Hepatocyte (in vitro differentiated cells): Measurements from ENCODE around the gene MAG. TPM values are rescaled to one million over a fixed set of nuclear protein-coding genes. Genes with fewer than 3 reads are reported as not detected.

Source experiments
- DNase-seq: peaks from one replicate; pipeline ENCODE4 v3.0.0-alpha.2; 2016; ENCODE audit warnings: low spot score
- H2AFZ ChIP-seq: fragments of 200-600 bp; sonication (generic); 2 replicates; pipeline ENCODE4 v1.6.0; 2016; ENCODE audit warnings: antibody characterized with exemption, mild to moderate bottlenecking
- H3K27ac ChIP-seq: fragments of 200-600 bp; sonication (generic); 2 replicates; pipeline ENCODE4 v1.5.1; 2016; ENCODE audit warnings: mild to moderate bottlenecking
- H3K27me3 ChIP-seq: fragments of 200-600 bp; sonication (generic); 2 replicates; pipeline ENCODE4 v1.6.1; 2016
- H3K36me3 ChIP-seq: fragments of 200-600 bp; sonication (generic); replicated peaks from 2 replicates; pipeline ENCODE4 v1.5.1; 2016; ENCODE audit warnings: low read depth; ENCODE audit not compliant: insufficient read depth
- H3K4me1 ChIP-seq: fragments of 200-600 bp; sonication (generic); 2 replicates; pipeline ENCODE4 v1.5.1; 2016; ENCODE audit warnings: mild to moderate bottlenecking, moderate library complexity; ENCODE audit not compliant: insufficient read depth
- H3K4me2 ChIP-seq: fragments of 200-600 bp; sonication (generic); 2 replicates; pipeline ENCODE4 v1.6.0; 2016
- H3K4me3 ChIP-seq: fragments of 200-600 bp; sonication (generic); 2 replicates; pipeline ENCODE4 v1.5.1; 2016; ENCODE audit warnings: mild to moderate bottlenecking
- H3K79me2 ChIP-seq: fragments of 200-600 bp; sonication (generic); 2 replicates; pipeline ENCODE4 v1.6.0; 2017; ENCODE audit warnings: mild to moderate bottlenecking
- H3K9me2 ChIP-seq: fragments of 200-600 bp; sonication (generic); replicated peaks from 2 replicates; pipeline ENCODE4 v1.6.0; 2017; ENCODE audit warnings: mild to moderate bottlenecking; ENCODE audit not compliant: insufficient read depth
- H3K9me3 ChIP-seq: fragments of 200-600 bp; sonication (generic); 2 replicates; pipeline ENCODE4 v1.5.1; 2016; ENCODE audit warnings: low read depth, mild to moderate bottlenecking
- H4K20me1 ChIP-seq: fragments of 200-600 bp; sonication (generic); 2 replicates; pipeline ENCODE4 v1.6.0; 2016; ENCODE audit warnings: mild to moderate bottlenecking; ENCODE audit not compliant: insufficient read depth, poor library complexity, severe bottlenecking
- EZH2 ChIP-seq: fragments of 200-600 bp; sonication (generic); IDR thresholded peaks from 2 replicates; pipeline ENCODE4 v1.6.1; 2016; ENCODE audit warnings: antibody characterized with exemption, mild to moderate bottlenecking, borderline replicate concordance
- EZH2phosphoT487 ChIP-seq: fragments of 200-600 bp; sonication (generic); IDR thresholded peaks from one replicate; pipeline ENCODE4 v1.6.1; 2018; ENCODE audit warnings: antibody characterized with exemption, mild to moderate bottlenecking, low read depth, moderate library complexity; ENCODE audit not compliant: unreplicated experiment, severe bottlenecking
- WGBS: methylation state at CpG from one replicate; pipeline ENCODE4 v1.1.6; 2016; ENCODE audit warnings: low lambda C conversion rate; ENCODE audit errors: missing lambda C conversion rate; 5-methylcytosine and 5-hydroxymethylcytosine counted together
- polyA plus RNA-seq: library from polyadenylated mRNA; unstranded; fragments of >200 nt; fragmentation: Nextera tagmentation; extraction: Ambion mirVana; gene quantifications from 2 replicates; pipeline ENCODE4 v1.2.1, GENCODE V29; 2016
- total RNA-seq: library from RNA; depleted of rRNA; stranded (reverse); fragments of >200 nt; gene quantifications from 2 replicates; pipeline ENCODE4 v1.2.3, GENCODE V29; 2014
- TF ChIP-seq, protein P1 (sequence below): fragments of 200-600 bp; sonication (generic); IDR thresholded peaks from 2 replicates; pipeline ENCODE4 v1.5.1; 2016; ENCODE audit warnings: antibody characterized with exemption, mild to moderate bottlenecking; ENCODE audit not compliant: poor library complexity

MAG gene
- total and polyA plus RNA-seq, 2 experiments from 2014 or later = 0.47 TPM; not detected in 1

DNA sequence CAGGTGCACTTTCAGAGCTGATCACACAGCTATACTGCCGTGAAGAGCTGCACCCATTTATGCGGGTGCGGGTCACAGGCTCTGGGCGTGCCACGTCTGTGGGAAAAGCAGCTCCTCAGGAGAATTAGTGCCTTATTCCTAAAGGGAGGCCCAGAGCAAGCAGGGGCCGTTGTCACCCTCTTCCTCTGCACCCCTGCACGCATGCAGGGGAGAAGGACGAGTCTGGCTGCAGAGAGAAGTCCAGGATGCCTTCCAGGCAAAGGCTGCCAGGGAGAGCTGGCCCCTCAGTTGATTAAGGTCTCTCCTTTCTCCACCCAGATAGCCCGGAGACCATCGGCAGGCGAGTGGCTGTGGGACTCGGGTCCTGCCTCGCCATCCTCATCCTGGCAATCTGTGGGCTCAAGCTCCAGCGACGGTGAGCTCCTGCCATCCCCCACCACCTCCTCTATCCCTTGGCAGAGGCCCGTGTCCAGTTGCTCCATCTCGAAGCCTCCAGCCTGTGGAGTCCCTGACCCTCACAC lies 52.6 kb downstream of the MAG start:
- Histone ChIP-seq H3K9me3 (no peaks in the 10 kb centered on the region), H3K79me2 (no peaks in the 10 kb centered on the region), H3K4me1 (no peaks in the 10 kb centered on the region), H3K9me2 (no peaks in the 10 kb centered on the region), H3K27me3 (no peaks in the 10 kb centered on the region), H2AFZ (no peak overlapping the region), H3K4me3 (no peak overlapping the region), H3K4me2 (no peak overlapping the region), H4K20me1 (no peaks in the 10 kb centered on the region), H3K27ac (no peak overlapping the region), H3K36me3 (no peaks in the 10 kb centered on the region)
- WGBS = 86% methylated on average over 17 of the region's 17 CpGs
- TF ChIP-seq, protein P1, sequence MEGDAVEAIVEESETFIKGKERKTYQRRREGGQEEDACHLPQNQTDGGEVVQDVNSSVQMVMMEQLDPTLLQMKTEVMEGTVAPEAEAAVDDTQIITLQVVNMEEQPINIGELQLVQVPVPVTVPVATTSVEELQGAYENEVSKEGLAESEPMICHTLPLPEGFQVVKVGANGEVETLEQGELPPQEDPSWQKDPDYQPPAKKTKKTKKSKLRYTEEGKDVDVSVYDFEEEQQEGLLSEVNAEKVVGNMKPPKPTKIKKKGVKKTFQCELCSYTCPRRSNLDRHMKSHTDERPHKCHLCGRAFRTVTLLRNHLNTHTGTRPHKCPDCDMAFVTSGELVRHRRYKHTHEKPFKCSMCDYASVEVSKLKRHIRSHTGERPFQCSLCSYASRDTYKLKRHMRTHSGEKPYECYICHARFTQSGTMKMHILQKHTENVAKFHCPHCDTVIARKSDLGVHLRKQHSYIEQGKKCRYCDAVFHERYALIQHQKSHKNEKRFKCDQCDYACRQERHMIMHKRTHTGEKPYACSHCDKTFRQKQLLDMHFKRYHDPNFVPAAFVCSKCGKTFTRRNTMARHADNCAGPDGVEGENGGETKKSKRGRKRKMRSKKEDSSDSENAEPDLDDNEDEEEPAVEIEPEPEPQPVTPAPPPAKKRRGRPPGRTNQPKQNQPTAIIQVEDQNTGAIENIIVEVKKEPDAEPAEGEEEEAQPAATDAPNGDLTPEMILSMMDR = no peak
- no peak for TF ChIP-seq EZH2
- TF ChIP-seq EZH2phosphoT487 = no peak
- DNase-seq = no peak

DNA sequence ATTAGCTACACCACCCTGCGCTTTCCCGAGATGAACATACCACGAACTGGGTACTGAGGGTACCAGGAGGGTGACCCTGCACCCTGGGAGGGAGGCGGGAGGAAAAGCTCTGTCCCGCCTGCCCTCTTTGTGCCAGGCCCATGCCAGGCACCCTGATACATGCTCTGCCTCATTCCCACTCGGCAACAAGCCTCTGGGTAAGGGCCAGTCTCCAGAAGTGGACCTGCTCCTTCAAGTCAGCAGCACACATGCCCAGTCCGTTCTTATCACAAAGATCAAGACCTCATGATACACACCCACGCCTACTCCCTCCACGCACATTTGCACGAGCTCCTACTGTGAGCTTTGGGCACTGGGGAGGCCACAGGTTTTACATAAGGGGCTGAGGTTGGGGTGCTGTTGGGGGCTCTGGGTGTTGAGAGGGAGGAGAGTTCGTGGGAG lies 53.7 kb downstream of the MAG start:
- no peak for DNase-seq
- Histone ChIP-seq H3K9me2 (no peaks in the 10 kb centered on the region), H3K4me1 (no peaks in the 10 kb centered on the region), H3K4me2 (no peak overlapping the region), H3K79me2 (no peaks in the 10 kb centered on the region), H3K36me3 (no peaks in the 10 kb centered on the region), H3K27me3 (no peaks in the 10 kb centered on the region), H3K9me3 (no peaks in the 10 kb centered on the region), H3K4me3 (no peak overlapping the region), H2AFZ (no peak overlapping the region), H3K27ac (no peak overlapping the region), H4K20me1 (no peaks in the 10 kb centered on the region)
- TF ChIP-seq, protein P1 = no peak
- WGBS = 87% methylated on average over 11 of the region's 11 CpGs

DNA sequence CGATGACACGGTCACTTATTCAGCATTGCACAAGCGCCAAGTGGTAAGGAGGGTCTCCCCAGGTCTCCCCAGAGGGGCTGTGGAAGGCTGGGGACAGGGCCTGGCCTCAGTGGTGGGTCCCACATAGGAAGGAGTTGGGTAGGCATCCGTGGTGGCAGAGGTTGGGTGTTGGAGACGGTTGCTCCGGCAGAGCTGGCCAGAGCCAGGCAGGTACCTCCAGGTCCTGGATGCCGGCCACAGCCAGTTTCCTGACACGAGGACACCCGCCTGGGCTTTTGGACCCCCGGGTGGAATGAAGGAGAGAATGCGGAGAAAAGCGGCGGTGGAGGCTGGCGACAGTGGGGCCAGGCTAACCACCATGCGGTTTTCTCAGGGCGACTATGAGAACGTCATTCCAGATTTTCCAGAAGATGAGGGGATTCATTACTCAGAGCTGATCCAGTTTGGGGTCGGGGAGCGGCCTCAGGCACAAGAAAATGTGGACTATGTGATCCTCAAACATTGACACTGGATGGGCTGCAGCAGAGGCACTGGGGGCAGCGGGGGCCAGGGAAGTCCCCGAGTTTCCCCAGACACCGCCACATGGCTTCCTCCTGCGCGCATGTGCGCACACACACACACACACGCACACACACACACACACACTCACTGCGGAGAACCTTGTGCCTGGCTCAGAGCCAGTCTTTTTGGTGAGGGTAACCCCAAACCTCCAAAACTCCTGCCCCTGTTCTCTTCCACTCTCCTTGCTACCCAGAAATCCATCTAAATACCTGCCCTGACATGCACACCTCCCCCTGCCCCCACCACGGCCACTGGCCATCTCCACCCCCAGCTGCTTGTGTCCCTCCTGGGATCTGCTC lies 54.5 kb downstream of the MAG start:
- no peak overlapping the region for H3K4me2 ChIP-seq
- no peaks in the 10 kb centered on the region for H3K9me3 ChIP-seq
- no peak for TF ChIP-seq EZH2
- TF ChIP-seq, protein P1 = no peak
- TF ChIP-seq EZH2phosphoT487 = no peak
- no peaks in the 10 kb centered on the region for H3K9me2 ChIP-seq
- 93% methylated on average over 18 of the region's 28 CpGs for WGBS
- no peaks in the 10 kb centered on the region for H3K27me3 ChIP-seq
- H3K4me3 ChIP-seq = no peak overlapping the region
- H3K4me1 ChIP-seq = no peaks in the 10 kb centered on the region
- no peaks in the 10 kb centered on the region for H4K20me1 ChIP-seq
- H2AFZ ChIP-seq = no peak overlapping the region
- no peaks in the 10 kb centered on the region for H3K36me3 ChIP-seq
- H3K27ac ChIP-seq = no peak overlapping the region
- DNase-seq = no peak
- no peaks in the 10 kb centered on the region for H3K79me2 ChIP-seq
